ENCODE data around the gene PRKAR2B. TPM values are rescaled to one million over a fixed set of nuclear protein-coding genes. Genes with fewer than 3 reads are reported as not detected.
A peak's percentile ranks its signal among the peaks of the same experiment; 100 is the strongest.

The PRKAR2B gene
- total and polyA plus RNA-seq, 9 donors: 24.2 to 84.9 (median 43.7) TPM

DNA sequence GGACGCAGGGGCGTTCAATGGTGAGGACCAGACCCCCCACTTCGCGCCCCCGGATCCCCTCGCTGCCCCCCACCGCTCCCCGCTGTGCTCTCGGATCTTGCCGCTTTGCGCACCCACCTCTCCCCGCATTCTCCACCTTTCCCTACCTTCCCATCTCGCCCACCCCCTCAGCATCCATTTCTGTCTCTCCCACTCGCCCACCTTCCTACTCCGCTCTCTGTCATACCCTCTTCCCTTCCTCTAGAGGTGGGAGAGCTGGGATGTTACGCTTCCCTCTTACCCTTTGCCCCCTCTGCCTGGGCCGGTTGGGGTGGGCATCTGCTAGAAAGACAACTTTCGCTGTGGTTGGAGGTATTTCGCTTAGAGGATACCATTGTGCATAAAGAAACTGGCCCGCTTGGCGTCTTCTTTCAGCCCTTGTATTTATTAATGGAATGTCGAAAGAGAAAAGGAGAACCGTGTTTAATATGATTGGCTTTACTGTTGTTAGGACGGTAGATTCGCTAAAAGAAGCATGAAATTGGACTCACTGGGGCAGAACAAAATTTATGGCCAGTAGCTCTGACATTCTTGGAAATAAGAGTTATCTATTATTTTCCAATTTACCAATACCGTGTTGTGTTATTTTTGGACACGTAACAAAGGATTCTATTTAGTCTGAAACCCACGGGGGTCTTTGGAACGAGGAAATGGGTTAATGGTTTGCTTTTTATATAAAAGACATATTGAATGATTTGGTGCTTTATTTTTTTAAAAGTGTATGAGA lies 873 bp downstream of the PRKAR2B start:
- TF ChIP-seq POLR2A (IDR thresholded peaks at IDR 0.05): no peak
- TF ChIP-seq, protein P1, sequence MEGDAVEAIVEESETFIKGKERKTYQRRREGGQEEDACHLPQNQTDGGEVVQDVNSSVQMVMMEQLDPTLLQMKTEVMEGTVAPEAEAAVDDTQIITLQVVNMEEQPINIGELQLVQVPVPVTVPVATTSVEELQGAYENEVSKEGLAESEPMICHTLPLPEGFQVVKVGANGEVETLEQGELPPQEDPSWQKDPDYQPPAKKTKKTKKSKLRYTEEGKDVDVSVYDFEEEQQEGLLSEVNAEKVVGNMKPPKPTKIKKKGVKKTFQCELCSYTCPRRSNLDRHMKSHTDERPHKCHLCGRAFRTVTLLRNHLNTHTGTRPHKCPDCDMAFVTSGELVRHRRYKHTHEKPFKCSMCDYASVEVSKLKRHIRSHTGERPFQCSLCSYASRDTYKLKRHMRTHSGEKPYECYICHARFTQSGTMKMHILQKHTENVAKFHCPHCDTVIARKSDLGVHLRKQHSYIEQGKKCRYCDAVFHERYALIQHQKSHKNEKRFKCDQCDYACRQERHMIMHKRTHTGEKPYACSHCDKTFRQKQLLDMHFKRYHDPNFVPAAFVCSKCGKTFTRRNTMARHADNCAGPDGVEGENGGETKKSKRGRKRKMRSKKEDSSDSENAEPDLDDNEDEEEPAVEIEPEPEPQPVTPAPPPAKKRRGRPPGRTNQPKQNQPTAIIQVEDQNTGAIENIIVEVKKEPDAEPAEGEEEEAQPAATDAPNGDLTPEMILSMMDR (IDR thresholded peaks at IDR 0.05): no peak
- Histone ChIP-seq H3K27ac (peak overlapping the region in 1 of 2 donors; percentile 41), H3K4me1 (ENCODE audit: insufficient read depth) (no peaks in the 10 kb centered on the region), H3K27me3 (no peaks in the 10 kb centered on the region), H3K36me3 (no peaks in the 10 kb centered on the region), H3K4me3 (peak overlapping the region; percentile 90), H3K9me3 (no peaks in the 10 kb centered on the region)
- DNase-seq: no peak
- intact Hi-C loops (cut with DNase I): loop anchor here in 1 of 4 donors (10.0 kb wide), 1 partner anchor 381 kb away; the partner anchor contains the start of gene CCDC71L
- WGBS, 3 donors: 2% methylated on average over 25 to 29 of the region's 29 CpGs

DNA sequence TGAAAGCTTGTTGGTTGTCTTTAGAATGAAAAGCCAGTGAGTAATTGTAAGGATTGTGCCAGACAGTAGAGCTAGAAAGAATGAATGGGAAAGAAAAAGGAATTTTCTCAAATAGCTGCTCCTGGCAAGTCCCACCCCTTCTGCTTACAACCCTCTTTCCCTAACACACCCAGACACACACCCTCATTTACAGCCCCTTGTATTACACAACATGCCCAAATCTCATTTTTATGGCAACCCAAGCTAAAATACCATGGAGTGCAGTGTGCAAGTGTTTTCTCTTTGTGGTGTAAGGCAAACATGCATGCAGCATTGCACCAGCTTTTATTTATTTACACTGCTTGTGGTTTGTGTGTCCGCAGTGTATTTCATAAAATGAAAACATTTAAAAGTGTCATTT lies 1.5 kb downstream of the PRKAR2B start:
- H3K27me3 ChIP-seq: no peaks in the 10 kb centered on the region
- intact Hi-C loops (cut with DNase I): loop anchor here in 1 of 4 donors (10.0 kb wide), 1 partner anchor 381 kb away; the partner anchor contains the start of gene CCDC71L
- peak overlapping the region; percentile 90 for H3K4me3 ChIP-seq
- WGBS, 3 donors: 17 to 50% (median 27%) methylated on average over 1 of the region's 1 CpG
- H3K27ac ChIP-seq: no peak overlapping the region
- DNase-seq: no peak
- no peak for TF ChIP-seq POLR2A (IDR thresholded peaks at IDR 0.05)
- TF ChIP-seq, protein P1 (IDR thresholded peaks at IDR 0.05): no peak
- TF ChIP-seq EP300 (IDR thresholded peaks at IDR 0.05): no peak
- H3K4me1 ChIP-seq (ENCODE audit: insufficient read depth): no peaks in the 10 kb centered on the region
- H3K36me3 ChIP-seq: no peaks in the 10 kb centered on the region
- H3K9me3 ChIP-seq: no peaks in the 10 kb centered on the region

DNA sequence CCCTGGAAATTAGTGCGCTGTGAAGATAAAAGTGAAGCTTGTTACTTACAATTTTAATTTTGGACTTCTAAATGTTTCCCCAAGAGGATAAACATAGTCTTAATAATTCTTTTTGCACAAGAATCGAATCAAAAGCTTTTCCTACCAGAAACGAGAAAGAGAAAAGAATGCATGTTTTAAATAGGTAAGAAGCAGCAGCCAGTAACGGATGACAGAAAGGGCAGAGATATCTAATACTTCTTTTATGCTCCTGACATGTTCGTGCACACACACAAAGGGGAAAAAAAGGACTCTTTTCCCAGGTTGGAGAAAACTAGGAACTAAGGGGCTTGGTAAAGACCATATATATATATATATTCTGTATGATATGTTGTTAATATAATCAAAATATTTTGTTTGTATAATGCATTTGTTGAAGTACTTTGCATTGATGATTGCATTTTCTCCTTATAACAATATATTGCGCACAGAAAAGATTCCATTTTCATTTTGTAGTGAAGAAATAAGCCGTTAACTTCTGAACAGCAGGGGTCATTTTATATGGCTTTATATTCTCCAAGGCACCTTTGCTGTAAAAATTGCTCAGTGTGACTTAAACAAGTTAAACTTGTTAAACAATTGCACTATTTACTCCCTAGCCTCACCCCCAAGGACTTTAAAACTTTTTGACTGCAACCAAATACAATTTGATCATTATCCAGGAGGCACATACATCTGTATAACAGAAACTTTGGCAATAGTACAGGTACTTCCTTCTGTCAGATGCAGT lies 2.2 kb downstream of the PRKAR2B start:
- 56 to 69% (median 61%) methylated on average over 7 of the region's 7 CpGs for WGBS, 3 donors
- Histone ChIP-seq H3K4me1 (ENCODE audit: insufficient read depth) (no peaks in the 10 kb centered on the region), H3K9me3 (no peaks in the 10 kb centered on the region), H3K4me3 (no peak overlapping the region), H3K36me3 (no peaks in the 10 kb centered on the region), H3K27ac (no peak overlapping the region), H3K27me3 (no peaks in the 10 kb centered on the region)
- TF ChIP-seq POLR2A (IDR thresholded peaks at IDR 0.05): no peak
- no peak for TF ChIP-seq EP300 (IDR thresholded peaks at IDR 0.05)
- TF ChIP-seq, protein P1 (IDR thresholded peaks at IDR 0.05): no peak
- DNase-seq: no peak
- intact Hi-C loops (cut with DNase I): loop anchor here in 1 of 4 donors (10.0 kb wide), 1 partner anchor 382 kb away; the partner anchor contains the start of gene CCDC71L

DNA sequence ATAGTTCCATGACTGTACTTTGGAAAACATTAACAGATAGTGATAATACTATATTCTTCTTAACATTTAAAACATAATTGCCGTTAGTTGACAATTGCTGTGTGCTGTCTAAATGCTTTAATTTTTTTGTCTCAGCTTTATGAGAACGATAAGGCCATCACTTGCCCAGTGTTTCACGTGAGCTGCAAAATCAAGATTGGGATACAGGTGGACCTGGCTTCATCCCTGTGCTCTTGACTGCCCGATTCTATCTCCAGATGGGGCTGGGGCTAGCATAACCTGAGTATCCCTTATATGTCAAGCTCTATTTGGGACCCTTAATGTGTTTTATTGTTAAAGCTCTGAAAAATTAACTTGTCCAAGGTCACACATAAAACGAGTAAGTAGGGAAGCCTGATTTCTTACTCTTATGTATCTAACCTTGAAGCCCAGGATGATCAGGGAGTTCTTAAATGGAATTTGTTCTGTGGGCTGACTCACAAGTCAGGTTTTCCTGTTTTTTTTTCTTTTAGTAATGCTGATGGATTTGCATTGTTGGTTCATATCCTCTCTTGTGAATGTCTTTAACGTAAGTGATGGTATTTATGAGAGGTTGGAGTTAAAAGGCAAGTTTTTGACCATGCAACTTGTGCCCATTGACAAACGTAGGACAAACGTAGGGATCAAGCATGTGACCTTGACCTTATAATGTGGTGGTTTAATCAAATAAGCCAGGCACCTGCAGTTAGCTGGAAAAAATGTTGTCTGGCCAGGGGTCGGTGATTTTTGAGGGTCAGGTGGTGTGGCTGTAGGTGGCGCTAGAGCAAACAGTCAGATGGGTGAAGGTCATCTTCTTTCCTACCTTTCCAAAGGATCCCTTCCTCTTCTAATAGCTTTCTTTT lies 3.6 kb downstream of the PRKAR2B start:
- H3K4me3 ChIP-seq: no peak overlapping the region
- H3K27ac ChIP-seq: no peak overlapping the region
- 78 to 80% (median 79%) methylated on average over 10 of the region's 10 CpGs for WGBS, 3 donors
- no peak for DNase-seq
- peaks cover 2% of the 10 kb centered on the region for H3K4me1 ChIP-seq (ENCODE audit: insufficient read depth)
- H3K9me3 ChIP-seq: no peaks in the 10 kb centered on the region
- intact Hi-C loops (cut with DNase I): loop anchor here in 1 of 4 donors (10.0 kb wide), 1 partner anchor 383 kb away; the partner anchor contains the start of gene CCDC71L
- H3K36me3 ChIP-seq: no peaks in the 10 kb centered on the region
- no peaks in the 10 kb centered on the region for H3K27me3 ChIP-seq
- TF ChIP-seq EP300 (IDR thresholded peaks at IDR 0.05) (no peak), POLR2A (IDR thresholded peaks at IDR 0.05) (no peak)
- TF ChIP-seq, protein P1 (IDR thresholded peaks at IDR 0.05): no peak
